WI38 (cell line): ENCODE measurements around the gene TRIM38.
"Not testable (repeated sequence)": the region's sequence is repeated elsewhere in the genome, so short reads cannot be mapped to it uniquely, and the experiment has no call there.

Experiments used
- H3K4me3 ChIP-seq: 2 replicates; pipeline ENCODE4 v1.5.1; 2011; ENCODE audit warnings: low read depth, mild to moderate bottlenecking, control low read depth, low read length
- TF ChIP-seq, protein P1 (sequence below): IDR thresholded peaks from 2 replicates; pipeline ENCODE4 v1.5.1; 2012; ENCODE audit warnings: low read depth, mild to moderate bottlenecking, control low read depth, low read length

Gene TRIM38

DNA sequence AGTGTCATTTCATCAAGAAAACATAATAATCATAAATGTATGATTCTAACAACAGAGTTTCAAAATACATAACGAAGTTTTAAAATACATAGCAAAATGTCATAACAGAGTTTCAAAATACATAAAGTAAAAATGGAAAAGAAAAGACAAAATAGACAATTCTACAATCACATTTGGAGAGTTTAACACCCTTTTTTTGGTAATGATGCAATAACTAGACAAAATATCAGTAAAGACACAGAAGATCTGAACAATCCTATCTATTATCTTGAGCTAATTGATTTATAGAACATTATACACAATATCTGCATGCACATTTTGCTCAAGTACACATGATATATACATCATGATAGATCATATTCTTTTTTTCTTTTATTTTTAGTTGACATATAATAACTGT is 18.7 kb upstream of the TRIM38 start:
- no peak overlapping the region for H3K4me3 ChIP-seq
- TF ChIP-seq, protein P1, sequence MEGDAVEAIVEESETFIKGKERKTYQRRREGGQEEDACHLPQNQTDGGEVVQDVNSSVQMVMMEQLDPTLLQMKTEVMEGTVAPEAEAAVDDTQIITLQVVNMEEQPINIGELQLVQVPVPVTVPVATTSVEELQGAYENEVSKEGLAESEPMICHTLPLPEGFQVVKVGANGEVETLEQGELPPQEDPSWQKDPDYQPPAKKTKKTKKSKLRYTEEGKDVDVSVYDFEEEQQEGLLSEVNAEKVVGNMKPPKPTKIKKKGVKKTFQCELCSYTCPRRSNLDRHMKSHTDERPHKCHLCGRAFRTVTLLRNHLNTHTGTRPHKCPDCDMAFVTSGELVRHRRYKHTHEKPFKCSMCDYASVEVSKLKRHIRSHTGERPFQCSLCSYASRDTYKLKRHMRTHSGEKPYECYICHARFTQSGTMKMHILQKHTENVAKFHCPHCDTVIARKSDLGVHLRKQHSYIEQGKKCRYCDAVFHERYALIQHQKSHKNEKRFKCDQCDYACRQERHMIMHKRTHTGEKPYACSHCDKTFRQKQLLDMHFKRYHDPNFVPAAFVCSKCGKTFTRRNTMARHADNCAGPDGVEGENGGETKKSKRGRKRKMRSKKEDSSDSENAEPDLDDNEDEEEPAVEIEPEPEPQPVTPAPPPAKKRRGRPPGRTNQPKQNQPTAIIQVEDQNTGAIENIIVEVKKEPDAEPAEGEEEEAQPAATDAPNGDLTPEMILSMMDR: no peak

- no peak overlapping the region for H3K4me3 ChIP-seq
- TF ChIP-seq, protein P1: no peak
Measured at GRCh38 chr6:25944688-25945574, 17.7 kb upstream of the TRIM38 start.

- H3K4me3 ChIP-seq: not testable (repeated sequence)
Measured at GRCh38 chr6:25945738-25946137, 16.9 kb upstream of the TRIM38 start.

- TF ChIP-seq, protein P1: no peak
- H3K4me3 ChIP-seq: no peak overlapping the region
Measured at GRCh38 chr6:25946631-25947030, 16.0 kb upstream of the TRIM38 start.

DNA sequence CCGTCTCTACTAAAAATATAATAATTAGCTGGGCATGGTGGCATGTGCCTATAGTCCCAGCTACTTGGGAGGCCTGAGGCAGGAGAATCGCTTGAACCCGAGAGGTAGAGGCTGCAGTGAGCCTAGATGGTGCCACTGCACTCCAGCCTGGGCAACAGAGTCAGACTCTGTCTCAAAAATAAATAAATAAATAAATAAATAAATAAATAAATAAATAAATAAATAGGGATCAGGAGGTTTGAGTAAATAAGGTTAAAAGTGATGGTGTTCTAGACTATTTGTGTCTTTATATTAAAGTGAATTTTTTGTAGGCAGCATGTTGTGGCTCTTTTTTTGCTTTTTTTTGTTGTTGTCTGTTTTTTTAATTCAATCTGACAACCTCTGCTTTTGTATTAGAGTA is 15.1 kb upstream of the TRIM38 start:
- not testable (repeated sequence) for H3K4me3 ChIP-seq

GRCh38 chr6:25949695-25950094 is 12.9 kb upstream of the TRIM38 start:
- TF ChIP-seq, protein P1: no peak

GRCh38 chr6:25950297-25950696 is 12.3 kb upstream of the TRIM38 start:
- TF ChIP-seq, protein P1: no peak
- no peak overlapping the region for H3K4me3 ChIP-seq

More at GRCh38 chr6:25949695-25950094, 12.9 kb upstream of the TRIM38 start:
- H3K4me3 ChIP-seq: no peak overlapping the region

GRCh38 chr6:25951296-25952032 is 11.1 kb upstream of the TRIM38 start:
- no peak overlapping the region for H3K4me3 ChIP-seq
- TF ChIP-seq, protein P1: no peak
